HepG2 (cell line): ENCODE results near the gene ZFAND2B. TPM values are rescaled to one million over a fixed set of nuclear protein-coding genes. Genes with fewer than 3 reads are reported as not detected.

Experiments
- ARHGAP35 ChIP-seq: sonication (generic); formaldehyde crosslinking; IDR thresholded peaks from 2 replicates; pipeline ENCODE4 v1.9.0; 2022; ENCODE audit warnings: mild to moderate bottlenecking, inconsistent platforms, moderate library complexity, missing genetic modification reagents, borderline replicate concordance
- CHD2 ChIP-seq: IDR thresholded peaks from 2 replicates; pipeline ENCODE4 v1.6.1; 2011; ENCODE audit warnings: low read depth, low read length, improper control_type of control experiment
- CREB3 ChIP-seq: sonication (generic); formaldehyde crosslinking; IDR thresholded peaks from 2 replicates; pipeline ENCODE4 v1.5.0; 2020; ENCODE audit warnings: missing genetic modification reagents
- DNMT1 ChIP-seq: sonication (generic); formaldehyde crosslinking; IDR thresholded peaks from 2 replicates; pipeline ENCODE4 v1.5.1; 2020; ENCODE audit warnings: mild to moderate bottlenecking, missing genetic modification reagents
- ELF3 ChIP-seq: IDR thresholded peaks from 2 replicates; pipeline ENCODE4 v1.6.1; 2016; ENCODE audit warnings: missing genetic modification reagents, missing compliant biosample characterization
- MAZ ChIP-seq, 2 experiments: sonication (generic) in 1 of 2; formaldehyde crosslinking in 1 of 2; IDR thresholded peaks; 2 replicates each; pipeline versions ENCODE4 v1.5.0 to v1.6.1; 2012 to 2020; ENCODE audit warnings: low read depth in 2 of 2, mild to moderate bottlenecking in 2 of 2, borderline replicate concordance in 1 of 2, improper control_type of control experiment in 1 of 2, low read length in 1 of 2, missing genetic modification reagents in 1 of 2, moderate library complexity in 1 of 2
- MLLT10 ChIP-seq: sonication (generic); formaldehyde crosslinking; IDR thresholded peaks from 2 replicates; pipeline ENCODE4 v1.4.0; 2020; ENCODE audit warnings: missing genetic modification reagents
- NONO ChIP-seq, 2 experiments: fragments of 450-650 bp in 1 of 2; sonication (generic) in 1 of 2; formaldehyde crosslinking in 1 of 2; IDR thresholded peaks in 1 of 2; conservative IDR thresholded peaks in 1 of 2; 2 replicates each; pipeline versions ENCODE4 v1.6.1 to v1.8.0; 2017 to 2022; ENCODE audit warnings: mild to moderate bottlenecking in 1 of 2, missing genetic modification reagents in 1 of 2, moderate library complexity in 1 of 2
- SOX6 ChIP-seq, 2 experiments: fragments of 450-650 bp in 1 of 2; sonication (generic) in 1 of 2; formaldehyde crosslinking in 1 of 2; IDR thresholded peaks; 2 replicates each; pipeline versions ENCODE4 v1.4.0 to v1.6.1; 2017 to 2020; ENCODE audit warnings: antibody characterized with exemption in 1 of 2, mild to moderate bottlenecking in 1 of 2, missing genetic modification reagents in 1 of 2
- TRIM24 ChIP-seq: sonication (generic); formaldehyde crosslinking; IDR thresholded peaks from 2 replicates; pipeline ENCODE4 v1.8.0; 2022; ENCODE audit warnings: mild to moderate bottlenecking, missing genetic modification reagents
- ZBTB39 ChIP-seq: sonication (generic); formaldehyde crosslinking; IDR thresholded peaks from 2 replicates; pipeline ENCODE4 v1.5.0; 2020; ENCODE audit warnings: missing genetic modification reagents
- ZFYVE20 ChIP-seq: sonication (generic); formaldehyde crosslinking; IDR thresholded peaks from 2 replicates; pipeline ENCODE4 v1.8.0; 2023; ENCODE audit warnings: low read depth, mild to moderate bottlenecking, moderate library complexity, missing genetic modification reagents, borderline replicate concordance
- ZNF263 ChIP-seq: sonication (generic); formaldehyde crosslinking; IDR thresholded peaks from 2 replicates; pipeline ENCODE4 v1.4.0; 2020; ENCODE audit warnings: missing genetic modification reagents
- ZNF331 ChIP-seq: sonication (generic); formaldehyde crosslinking; IDR thresholded peaks from 2 replicates; pipeline ENCODE4 v1.4.0; 2020; ENCODE audit warnings: missing genetic modification reagents
- ZNF468 ChIP-seq: sonication (generic); formaldehyde crosslinking; IDR thresholded peaks from 2 replicates; pipeline ENCODE4 v1.8.0; 2022; ENCODE audit warnings: mild to moderate bottlenecking, moderate library complexity, missing genetic modification reagents
- ZNF747 ChIP-seq: sonication (generic); formaldehyde crosslinking; IDR thresholded peaks from 2 replicates; pipeline ENCODE4 v1.8.1; 2023; ENCODE audit warnings: missing genetic modification reagents, mild to moderate bottlenecking, borderline replicate concordance
- ZNF766 ChIP-seq: sonication (generic); formaldehyde crosslinking; IDR thresholded peaks from 2 replicates; pipeline ENCODE4 v1.5.0; 2020; ENCODE audit warnings: missing genetic modification reagents, borderline replicate concordance
- polyA plus RNA-seq, 8 experiments: library from polyadenylated mRNA; depleted of rRNA in 3 of 8; stranded (reverse) in 7 of 8; unstranded in 1 of 8; fragments of >200 nt; fragmentation: Illumina TruSeq in 4 of 8; extraction: Trizol in 4 of 8; gene quantifications; 2 replicates each; pipeline versions ENCODE4 v1.2.1 to v1.2.3, GENCODE V29; 2011 to 2016; ENCODE audit warnings: low read depth in 4 of 8, missing spikeins in 1 of 8, mixed read lengths in 1 of 8; ENCODE audit not compliant: insufficient read depth in 1 of 8
- total RNA-seq, 5 experiments: library from RNA; depleted of rRNA; stranded (reverse); fragments of >200 nt; fragmentation: Illumina TruSeq; extraction: Trizol; gene quantifications; 2 replicates each; pipeline ENCODE4 v1.2.3, GENCODE V29; 2016; ENCODE audit warnings: low read depth in 1 of 5
- TF ChIP-seq, protein P1 (sequence below): sonication (generic); formaldehyde crosslinking; IDR thresholded peaks from 2 replicates; pipeline ENCODE4 v1.4.0; 2020; ENCODE audit warnings: missing genetic modification reagents, borderline replicate concordance

ZFAND2B gene
- total and polyA plus RNA-seq, 2 of the 13 experiments (the other 11 are each of a cell fraction or from before 2014, with no cell fraction given) = 53.3 to 115 TPM

DNA sequence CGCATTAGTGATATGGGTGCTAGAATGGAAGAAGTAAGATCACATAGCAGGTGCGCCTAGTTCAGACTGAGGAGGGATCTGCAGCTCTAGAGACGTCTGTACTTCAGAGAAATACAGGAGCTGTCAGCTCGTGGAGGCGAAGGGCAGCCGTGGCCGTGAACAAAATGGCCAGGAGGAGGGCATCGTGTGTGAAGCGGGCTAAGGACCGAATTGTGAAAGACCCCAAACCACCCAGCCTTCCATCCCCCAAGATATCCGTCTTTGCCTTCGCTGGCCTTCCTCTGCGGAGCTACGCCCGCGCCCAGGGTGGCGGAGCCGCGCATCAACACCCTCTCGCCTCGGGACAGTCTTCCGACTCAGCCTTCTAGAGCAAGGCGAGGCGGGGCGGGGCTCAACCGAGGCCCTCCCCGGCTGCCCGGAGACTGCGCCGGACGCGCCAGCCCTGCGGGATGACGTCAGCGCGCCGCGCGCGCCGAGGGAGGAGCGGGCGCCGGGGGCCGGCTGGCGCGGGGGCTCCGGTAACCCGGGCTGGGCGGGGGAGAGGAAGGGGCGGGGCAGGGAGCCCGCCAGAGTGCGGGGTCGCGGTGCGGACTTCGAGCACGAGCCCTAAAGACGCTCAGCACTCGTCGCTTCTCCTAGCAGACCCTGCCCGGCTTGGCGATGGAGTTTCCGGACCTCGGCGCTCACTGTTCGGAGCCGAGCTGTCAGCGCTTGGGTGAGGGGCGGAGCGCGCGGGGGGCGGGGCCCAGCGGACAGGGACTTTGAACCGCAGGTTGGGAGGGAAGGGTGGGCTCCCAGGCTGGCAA lies at the start of gene ZFAND2B (continued):
- peak; percentile 85 for TF ChIP-seq MAZ (IDR thresholded peaks at IDR 0.05; ENCODE audit: borderline replicate concordance, low read depth, low read length)
- peak; percentile 83; the same call in 1 of the 2 replicates for TF ChIP-seq MAZ (CRISPR knock-in tag; IDR thresholded peaks at IDR 0.05; ENCODE audit: low read depth)
- no peak for TF ChIP-seq ZFYVE20 (CRISPR knock-in tag)
- TF ChIP-seq ARHGAP35 = peak; percentile 85; the same call in 1 of the 2 replicates
- no peak for TF ChIP-seq CREB3 (CRISPR knock-in tag)
- TF ChIP-seq ZNF747 (CRISPR knock-in tag) = peak; percentile 58; the same call in 1 of the 2 replicates
- no peak for TF ChIP-seq ZNF468 (CRISPR knock-in tag)
- 0 out of 2 replicates have a peak, but pooled peaks have one; percentile 65 for TF ChIP-seq ZNF766 (CRISPR knock-in tag)
- no peak for TF ChIP-seq ZBTB39 (CRISPR knock-in tag)
- TF ChIP-seq TRIM24 (CRISPR knock-in tag) = no peak
- TF ChIP-seq, protein P1, sequence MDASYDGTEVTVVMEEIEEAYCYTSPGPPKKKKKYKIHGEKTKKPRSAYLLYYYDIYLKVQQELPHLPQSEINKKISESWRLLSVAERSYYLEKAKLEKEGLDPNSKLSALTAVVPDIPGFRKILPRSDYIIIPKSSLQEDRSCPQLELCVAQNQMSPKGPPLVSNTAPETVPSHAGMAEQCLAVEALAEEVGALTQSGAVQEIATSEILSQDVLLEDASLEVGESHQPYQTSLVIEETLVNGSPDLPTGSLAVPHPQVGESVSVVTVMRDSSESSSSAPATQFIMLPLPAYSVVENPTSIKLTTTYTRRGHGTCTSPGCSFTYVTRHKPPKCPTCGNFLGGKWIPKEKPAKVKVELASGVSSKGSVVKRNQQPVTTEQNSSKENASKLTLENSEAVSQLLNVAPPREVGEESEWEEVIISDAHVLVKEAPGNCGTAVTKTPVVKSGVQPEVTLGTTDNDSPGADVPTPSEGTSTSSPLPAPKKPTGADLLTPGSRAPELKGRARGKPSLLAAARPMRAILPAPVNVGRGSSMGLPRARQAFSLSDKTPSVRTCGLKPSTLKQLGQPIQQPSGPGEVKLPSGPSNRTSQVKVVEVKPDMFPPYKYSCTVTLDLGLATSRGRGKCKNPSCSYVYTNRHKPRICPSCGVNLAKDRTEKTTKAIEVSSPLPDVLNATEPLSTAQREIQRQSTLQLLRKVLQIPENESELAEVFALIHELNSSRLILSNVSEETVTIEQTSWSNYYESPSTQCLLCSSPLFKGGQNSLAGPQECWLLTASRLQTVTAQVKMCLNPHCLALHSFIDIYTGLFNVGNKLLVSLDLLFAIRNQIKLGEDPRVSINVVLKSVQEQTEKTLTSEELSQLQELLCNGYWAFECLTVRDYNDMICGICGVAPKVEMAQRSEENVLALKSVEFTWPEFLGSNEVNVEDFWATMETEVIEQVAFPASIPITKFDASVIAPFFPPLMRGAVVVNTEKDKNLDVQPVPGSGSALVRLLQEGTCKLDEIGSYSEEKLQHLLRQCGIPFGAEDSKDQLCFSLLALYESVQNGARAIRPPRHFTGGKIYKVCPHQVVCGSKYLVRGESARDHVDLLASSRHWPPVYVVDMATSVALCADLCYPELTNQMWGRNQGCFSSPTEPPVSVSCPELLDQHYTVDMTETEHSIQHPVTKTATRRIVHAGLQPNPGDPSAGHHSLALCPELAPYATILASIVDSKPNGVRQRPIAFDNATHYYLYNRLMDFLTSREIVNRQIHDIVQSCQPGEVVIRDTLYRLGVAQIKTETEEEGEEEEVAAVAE (CRISPR knock-in tag) = peak; percentile 50; the same call in 1 of the 2 replicates
- TF ChIP-seq DNMT1 (CRISPR knock-in tag) = no peak
- no peak; the same call in 1 of the 2 replicates for TF ChIP-seq ZNF331 (CRISPR knock-in tag)
- no peak for TF ChIP-seq MLLT10 (CRISPR knock-in tag)
- peak; percentile 42; the same call in 1 of the 2 replicates for TF ChIP-seq CHD2
- peak; percentile 57 for TF ChIP-seq ZNF263
- no peak for TF ChIP-seq NONO (IDR thresholded peaks at IDR 0.05)
- peak; percentile 74 for TF ChIP-seq NONO (CRISPR knock-in tag; conservative IDR thresholded peaks at IDR 0.05)
- no peak for TF ChIP-seq SOX6 (IDR thresholded peaks at IDR 0.05)
- peak; percentile 64 for TF ChIP-seq SOX6 (CRISPR knock-in tag; IDR thresholded peaks at IDR 0.05)
- peak; percentile 72 for TF ChIP-seq ELF3 (CRISPR knock-in tag)
